Sigmoid colon (tissue), 7 donors: ENCODE data around the gene HMGCL. TPM values are rescaled to one million over a fixed set of nuclear protein-coding genes. Genes with fewer than 3 reads are reported as not detected.

Experiments used
- DNase-seq: peaks from one replicate; pipeline ENCODE4 v3.0.0-alpha.2; 2019
- H3K27ac ChIP-seq, 4 donors: fragments of 200-600 bp; sonication (generic); one replicate each; pipeline ENCODE4 v1.5.1; 2016 to 2019; ENCODE audit warnings: mild to moderate bottlenecking in 1 of 4
- H3K27me3 ChIP-seq, 3 donors: fragments of 200-600 bp; sonication (generic); one replicate each; pipeline ENCODE4 v1.5.1; 2019; ENCODE audit warnings: mild to moderate bottlenecking in 1 of 3
- H3K36me3 ChIP-seq, 4 donors: fragments of 200-600 bp; sonication (generic); one replicate each; pipeline ENCODE4 v1.5.1; 2016 to 2019
- H3K4me1 ChIP-seq, 4 donors: fragments of 200-600 bp; sonication (generic); one replicate each; pipeline ENCODE4 v1.5.1; 2017 to 2019
- H3K4me3 ChIP-seq, 4 donors: fragments of 200-600 bp; sonication (generic); one replicate each; pipeline ENCODE4 v1.5.1; 2017 to 2019; ENCODE audit warnings: mild to moderate bottlenecking in 2 of 4, moderate library complexity in 1 of 4
- H3K9me3 ChIP-seq, 4 donors: fragments of 200-600 bp in 3 of 4; sonication (generic) in 3 of 4; one replicate each; pipeline versions ENCODE4 v1.5.1 to v1.6.1; 2013 to 2019
- EP300 ChIP-seq, 4 donors: sonication (generic); formaldehyde crosslinking; IDR thresholded peaks; one replicate each; pipeline ENCODE4 v1.6.1; 2017; ENCODE audit warnings: antibody characterized with exemption in 4 of 4
- POLR2A ChIP-seq, 2 donors: fragments of 450-650 bp; IDR thresholded peaks; one replicate each; pipeline ENCODE4 v1.6.1; 2016; ENCODE audit warnings: antibody characterized with exemption in 2 of 2, mild to moderate bottlenecking in 2 of 2, moderate library complexity in 2 of 2
- POLR2AphosphoS5 ChIP-seq, 4 donors: sonication (generic); formaldehyde crosslinking; IDR thresholded peaks; one replicate each; pipeline ENCODE4 v1.6.1; 2017; ENCODE audit warnings: antibody characterized with exemption in 4 of 4
- WGBS, 2 donors: extraction: QIAGEN DNeasy Blood & Tissue Kit; methylation state at CpG; one replicate each; pipeline ENCODE4 v1.1.7; 2013; 5-methylcytosine and 5-hydroxymethylcytosine counted together
- intact Hi-C: fragments of 100-400 bp; cut with DNase I; formaldehyde crosslinking; loops from one replicate; pipeline ENCODE4 v1.15.1; 2023
- polyA plus RNA-seq, 3 donors: library from polyadenylated mRNA; stranded (reverse); fragments of 200-250 nt; gene quantifications; one replicate each; pipeline ENCODE4 v1.2.3, GENCODE V29; 2013
- total RNA-seq, 4 donors: library from RNA; depleted of rRNA; stranded (reverse); fragments of >200 nt; gene quantifications; one replicate each; pipeline ENCODE4 v1.1.0, GENCODE V29; 2016
- TF ChIP-seq, protein P1 (sequence below), 4 experiments: fragments of 450-650 bp in 3 of 4; fragments of 200-600 bp in 1 of 4; IDR thresholded peaks; one replicate each; pipeline ENCODE4 v1.5.1; 2016 to 2019; ENCODE audit warnings: antibody characterized with exemption in 4 of 4, mild to moderate bottlenecking in 3 of 4, moderate library complexity in 2 of 4
- donor health status: healthy with polysubstance abuse.
- donor health status: Bipolar disorder and iron deficiency.
- donor health status: healthy.

HMGCL gene
- total and polyA plus RNA-seq, 7 donors = 24.8 to 156 (median 47.4) TPM

DNA sequence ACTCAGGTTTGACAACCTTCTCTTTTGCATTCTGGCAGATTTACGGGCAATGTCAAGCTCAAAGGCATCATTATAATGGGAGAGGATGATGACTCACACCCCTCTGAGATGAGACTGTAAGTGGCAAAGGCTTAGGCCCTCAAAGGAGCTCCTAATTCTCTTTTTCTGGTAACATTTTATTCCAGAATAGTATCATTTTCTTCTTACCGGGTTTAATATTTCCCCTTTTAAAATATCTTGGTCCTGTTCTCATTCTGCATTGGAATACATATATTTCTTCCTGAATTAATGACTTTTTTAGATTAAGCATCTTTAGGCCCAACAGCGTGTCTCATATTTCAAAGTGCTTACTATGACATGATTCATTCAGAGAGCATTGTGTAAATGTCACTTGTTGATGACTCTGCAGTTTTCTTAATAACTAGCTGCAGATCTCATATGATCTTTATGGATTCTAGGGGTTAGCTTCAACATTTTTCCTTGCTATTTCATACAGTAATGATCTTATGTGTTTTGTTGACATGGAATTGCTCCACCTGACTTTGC, 45.3 kb downstream of the HMGCL start:
- no peak for DNase-seq
- H3K27me3 ChIP-seq = no peaks in the 10 kb centered on the region
- TF ChIP-seq POLR2A (IDR thresholded peaks at IDR 0.05) = no peak
- TF ChIP-seq, protein P1, sequence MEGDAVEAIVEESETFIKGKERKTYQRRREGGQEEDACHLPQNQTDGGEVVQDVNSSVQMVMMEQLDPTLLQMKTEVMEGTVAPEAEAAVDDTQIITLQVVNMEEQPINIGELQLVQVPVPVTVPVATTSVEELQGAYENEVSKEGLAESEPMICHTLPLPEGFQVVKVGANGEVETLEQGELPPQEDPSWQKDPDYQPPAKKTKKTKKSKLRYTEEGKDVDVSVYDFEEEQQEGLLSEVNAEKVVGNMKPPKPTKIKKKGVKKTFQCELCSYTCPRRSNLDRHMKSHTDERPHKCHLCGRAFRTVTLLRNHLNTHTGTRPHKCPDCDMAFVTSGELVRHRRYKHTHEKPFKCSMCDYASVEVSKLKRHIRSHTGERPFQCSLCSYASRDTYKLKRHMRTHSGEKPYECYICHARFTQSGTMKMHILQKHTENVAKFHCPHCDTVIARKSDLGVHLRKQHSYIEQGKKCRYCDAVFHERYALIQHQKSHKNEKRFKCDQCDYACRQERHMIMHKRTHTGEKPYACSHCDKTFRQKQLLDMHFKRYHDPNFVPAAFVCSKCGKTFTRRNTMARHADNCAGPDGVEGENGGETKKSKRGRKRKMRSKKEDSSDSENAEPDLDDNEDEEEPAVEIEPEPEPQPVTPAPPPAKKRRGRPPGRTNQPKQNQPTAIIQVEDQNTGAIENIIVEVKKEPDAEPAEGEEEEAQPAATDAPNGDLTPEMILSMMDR (IDR thresholded peaks at IDR 0.05) = no peak
- TF ChIP-seq POLR2AphosphoS5 (IDR thresholded peaks at IDR 0.05) = no peak
- TF ChIP-seq EP300 (IDR thresholded peaks at IDR 0.05) = no peak
- H3K4me3 ChIP-seq = no peak overlapping the region
- H3K36me3 ChIP-seq = peaks cover 0 to 45% (median 3%) of the 10 kb centered on the region in 4 donors
- H3K9me3 ChIP-seq = no peaks in the 10 kb centered on the region
- no peak overlapping the region for H3K27ac ChIP-seq
- peaks cover 0 to 36% (median 24%) of the 10 kb centered on the region in 4 donors for H3K4me1 ChIP-seq
- intact Hi-C loops = loop anchor here (10.0 kb wide), 2 partner anchors 85 to 335 kb away; partner anchors contain the start of genes FUCA1 and MYOM3
- 69 to 79% methylated on average over 3 of the region's 3 CpGs for WGBS, 2 donors

DNA sequence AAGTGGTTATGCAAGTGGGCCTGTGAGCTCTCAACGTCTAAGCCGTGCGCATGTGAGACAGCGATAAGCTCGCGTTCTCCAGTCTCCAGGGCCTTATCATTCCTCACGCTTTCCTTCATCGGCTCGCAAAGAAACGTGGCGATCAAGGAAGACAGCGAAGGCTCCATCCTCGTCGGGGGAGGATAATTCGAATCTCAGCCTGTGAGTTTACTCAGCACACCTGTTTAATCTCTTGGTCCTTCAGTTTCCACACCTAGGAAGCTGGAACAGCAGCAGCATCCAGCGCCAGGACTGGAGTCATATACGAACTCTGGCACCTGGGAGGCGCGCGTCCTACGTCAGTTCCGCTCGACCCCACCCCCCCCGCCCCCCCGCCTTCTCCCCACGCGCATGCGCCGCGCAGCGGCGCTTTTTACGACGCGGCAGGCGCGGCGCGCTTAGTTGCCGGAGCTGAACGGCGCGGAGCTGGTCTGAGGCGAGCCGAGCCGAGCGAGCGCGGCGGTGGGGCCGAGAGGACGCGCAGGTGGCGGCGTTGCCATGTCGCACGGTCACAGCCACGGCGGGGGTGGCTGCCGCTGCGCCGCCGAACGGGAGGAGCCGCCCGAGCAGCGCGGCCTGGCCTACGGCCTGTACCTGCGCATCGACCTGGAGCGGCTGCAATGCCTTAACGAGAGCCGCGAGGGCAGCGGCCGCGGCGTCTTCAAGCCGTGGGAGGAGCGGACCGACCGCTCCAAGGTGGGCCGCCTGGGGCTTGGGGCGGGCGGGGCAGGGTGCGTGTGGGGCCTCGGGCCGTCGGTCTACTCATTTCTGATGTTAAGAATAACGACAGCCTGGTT, 47.0 kb downstream of the HMGCL start, which contains the start of gene PITHD1:
Gene PITHD1, plus strand, starts transcription at position 440 of the 836 bp plus-strand sequence. Its CDS starts 98 bp downstream, at position 538.
- intact Hi-C loops = loop anchor here (10.0 kb wide), 2 partner anchors 87 to 337 kb away; partner anchors contain the start of genes FUCA1 and MYOM3
- TF ChIP-seq EP300 (IDR thresholded peaks at IDR 0.05) (no peak), POLR2AphosphoS5 (IDR thresholded peaks at IDR 0.05) (peak; percentile 85 to 94 (median 93)), POLR2A (IDR thresholded peaks at IDR 0.05) (peak; percentile 22 to 39)
- TF ChIP-seq, protein P1 (IDR thresholded peaks at IDR 0.05) = no peak
- 0 to 1% methylated on average over 89 to 91 of the region's 91 CpGs for WGBS, 2 donors

DNA sequence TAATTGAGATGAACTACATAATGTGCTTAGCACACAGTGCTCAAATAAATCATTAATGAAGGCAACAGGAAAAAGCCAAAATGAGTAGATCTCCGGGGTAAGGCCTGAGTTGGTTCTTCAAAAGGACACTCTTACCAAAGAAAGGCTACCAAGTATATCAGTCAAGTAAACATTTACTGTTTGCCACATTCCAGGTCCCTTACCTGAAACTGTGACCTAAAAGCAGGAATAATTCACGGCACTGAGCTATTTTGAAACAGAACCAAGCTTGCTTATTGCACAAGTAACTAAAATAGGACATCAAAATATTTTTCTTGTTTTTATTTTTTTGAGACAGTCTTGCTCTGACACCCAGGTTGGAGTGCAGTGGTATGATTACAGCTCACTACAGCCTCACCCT, 49.0 kb downstream of the HMGCL start:
- Histone ChIP-seq H3K9me3 (no peaks in the 10 kb centered on the region), H3K27ac (no peak overlapping the region), H3K27me3 (no peaks in the 10 kb centered on the region), H3K36me3 (peaks cover 0 to 20% (median 0%) of the 10 kb centered on the region in 4 donors), H3K4me3 (no peak overlapping the region), H3K4me1 (peaks cover 0 to 43% (median 26%) of the 10 kb centered on the region in 4 donors)
- TF ChIP-seq POLR2A (IDR thresholded peaks at IDR 0.05) (no peak), EP300 (IDR thresholded peaks at IDR 0.05) (no peak), POLR2AphosphoS5 (IDR thresholded peaks at IDR 0.05) (no peak)
- TF ChIP-seq, protein P1 (IDR thresholded peaks at IDR 0.05) = no peak
- intact Hi-C loops = loop anchor here (10.0 kb wide), 2 partner anchors 89 to 339 kb away; partner anchors contain the start of genes FUCA1 and MYOM3
- no peak for DNase-seq
- whole genome bisulfite sequencing, 2 donors = 81 to 87% methylated on average over 2 of the region's 2 CpGs

More for the DNA sequence above, 47.0 kb downstream of the HMGCL start, which contains the start of gene PITHD1:
- DNase-seq = peak; percentile 94
- Histone ChIP-seq H3K27ac (peak within 1 kb of the TSS; percentile 80 to 96 (median 90)), H3K9me3 (no peaks in the 10 kb centered on the region), H3K36me3 (peaks cover 0 to 31% (median 0%) of the 10 kb centered on the region in 4 donors), H3K4me3 (peak within 1 kb of the TSS; percentile 60 to 100 (median 82)), H3K4me1 (peaks cover 0 to 36% (median 24%) of the 10 kb centered on the region in 4 donors), H3K27me3 (no peaks in the 10 kb centered on the region)

DNA sequence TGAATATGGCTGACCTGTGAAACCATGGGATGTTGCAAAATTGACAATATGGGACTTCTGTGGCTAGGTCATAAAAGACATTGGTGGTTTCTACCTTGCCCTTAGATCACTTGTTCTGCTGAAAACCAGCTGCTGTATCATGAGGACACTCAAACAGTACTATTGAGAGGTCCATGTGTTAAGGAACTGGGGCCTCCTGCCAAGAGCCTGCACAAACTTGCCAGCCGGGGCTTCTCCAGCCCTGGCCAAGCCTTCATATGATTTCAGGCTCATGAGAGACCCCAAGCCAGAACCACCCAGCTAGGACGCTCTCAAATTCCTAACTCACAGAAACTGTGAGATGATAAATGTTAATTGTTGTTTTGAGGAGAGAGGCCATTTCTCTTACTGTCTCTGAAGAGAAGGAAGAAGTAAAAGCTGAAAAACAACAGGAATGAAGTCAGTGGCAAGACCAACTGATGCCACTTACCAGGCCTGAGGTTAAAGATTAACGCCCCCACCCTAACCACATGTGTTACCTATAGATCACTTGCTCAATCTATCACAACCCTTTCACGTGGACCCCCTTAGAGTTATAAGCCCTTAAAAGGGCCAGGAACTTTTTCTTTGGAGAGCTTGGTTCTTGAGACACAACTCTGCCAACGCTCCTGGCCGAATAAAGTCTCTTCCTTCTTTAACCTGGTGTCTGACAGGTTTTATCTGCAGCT, 50.9 kb downstream of the HMGCL start:
- H3K4me3 ChIP-seq = no peak overlapping the region
- DNase-seq = no peak
- H3K27me3 ChIP-seq = no peaks in the 10 kb centered on the region
- H3K36me3 ChIP-seq = peaks cover 0 to 14% (median 0%) of the 10 kb centered on the region in 4 donors
- H3K27ac ChIP-seq = no peak overlapping the region
- no peaks in the 10 kb centered on the region for H3K9me3 ChIP-seq
- intact Hi-C loops = loop anchor here (10.0 kb wide), 2 partner anchors 90 to 340 kb away; partner anchors contain the start of genes FUCA1 and MYOM3
- H3K4me1 ChIP-seq = peaks cover 0 to 32% (median 19%) of the 10 kb centered on the region in 4 donors
- TF ChIP-seq POLR2AphosphoS5 (IDR thresholded peaks at IDR 0.05) (no peak), POLR2A (IDR thresholded peaks at IDR 0.05) (no peak), EP300 (IDR thresholded peaks at IDR 0.05) (no peak)
- TF ChIP-seq, protein P1 (IDR thresholded peaks at IDR 0.05) = no peak
- WGBS, 2 donors = 65 to 76% methylated on average over 6 of the region's 6 CpGs
